Endometrial microvascular endothelial cells (primary cell): ENCODE data around the gene CD80. TPM values are rescaled to one million over a fixed set of nuclear protein-coding genes. Genes with fewer than 3 reads are reported as not detected.
"Not testable (repeated sequence)": the region's sequence is repeated elsewhere in the genome, so short reads cannot be mapped to it uniquely, and the experiment has no call there.

ENCODE experiments used
- in situ Hi-C: cut with HindIII; loops from 2 replicates; pipeline ENCODE4 v1.10.0; 2017; ENCODE audit warnings: low sequenced_read_pairs, low pct_unique_long_range_greater_than_20kb; ENCODE audit errors: inconsistent ontology term
- total RNA-seq: library from RNA; depleted of rRNA; stranded (reverse); fragments of >200 nt; gene quantifications from one replicate; pipeline ENCODE4 v1.2.3, GENCODE V29; 2015; ENCODE audit errors: inconsistent ontology term

CD80 gene
- total RNA-seq, 1 donor from 2014 or later: not detected

DNA sequence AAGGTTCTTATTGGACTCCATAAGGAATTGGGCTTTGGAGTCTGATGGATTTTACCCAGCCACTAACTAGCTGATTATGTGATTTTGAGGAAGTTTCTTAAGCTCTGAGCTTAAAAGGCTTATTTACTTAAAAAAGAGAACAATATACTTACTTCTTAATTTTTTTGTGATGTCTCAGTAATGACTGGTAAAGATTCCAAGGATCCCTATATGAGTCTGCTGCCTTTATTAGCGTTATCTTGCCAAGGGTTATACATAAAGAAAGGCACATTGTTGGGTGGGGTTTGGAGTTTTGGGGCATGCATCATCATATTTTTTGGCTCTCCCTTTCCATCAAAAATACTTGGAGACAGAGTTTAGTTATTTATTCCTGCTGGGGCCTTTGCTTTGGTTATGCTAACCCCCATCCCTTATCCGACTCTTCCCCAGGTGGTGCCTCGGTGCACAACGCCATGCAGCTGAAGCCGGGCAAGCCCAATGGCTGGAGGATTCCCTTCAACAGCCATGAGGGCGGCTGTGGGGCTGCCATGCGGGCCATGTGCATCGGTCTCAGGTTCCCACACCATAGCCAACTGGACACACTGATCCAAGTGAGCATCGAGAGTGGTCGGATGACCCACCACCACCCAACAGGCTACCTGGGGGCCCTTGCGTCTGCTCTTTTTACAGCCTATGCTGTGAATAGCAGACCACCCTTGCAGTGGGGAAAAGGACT is 26.6 kb upstream of the CD80 start:
- in situ Hi-C loops: no loop called here

- in situ Hi-C loops: no loop called here
Measured at GRCh38 chr3:119585208-119585607, 25.8 kb upstream of the CD80 start.

- in situ Hi-C loops: no loop called here
Measured at GRCh38 chr3:119582178-119582577, 22.8 kb upstream of the CD80 start.

- in situ Hi-C loops: no loop called here
Measured at GRCh38 chr3:119580067-119580760, 20.8 kb upstream of the CD80 start.

- in situ Hi-C loops: no loop called here
Measured at GRCh38 chr3:119579366-119580066, 20.1 kb upstream of the CD80 start, which contains the start of gene ADPRH. TSS of gene ADPRH (plus strand) at chr3:119579492. CDS start at chr3:119582170, 2,678 bp downstream.

GRCh38 chr3:119575507-119575906 is 16.1 kb upstream of the CD80 start:
- in situ Hi-C loops: no loop called here

DNA sequence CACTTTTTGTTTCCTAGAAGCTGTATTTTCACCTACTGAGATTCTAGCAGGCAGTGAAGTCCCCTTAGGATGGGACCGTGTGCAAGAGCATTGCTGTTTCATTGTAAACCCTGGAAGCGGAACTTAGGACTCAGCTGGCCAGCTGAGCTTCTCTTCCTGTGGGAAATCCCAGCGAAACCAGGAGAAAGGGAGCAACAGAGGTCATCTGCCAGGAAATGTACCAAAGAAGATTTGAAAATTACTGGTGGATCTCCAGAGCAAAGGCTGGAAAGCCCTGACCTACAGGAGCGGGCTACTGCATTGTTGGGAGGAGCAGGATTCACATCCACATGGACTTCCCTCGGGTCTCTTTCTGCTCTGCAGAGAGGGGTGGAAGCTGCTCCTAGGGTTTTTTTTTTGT is 12.3 kb upstream of the CD80 start:
- in situ Hi-C loops: no loop called here

DNA sequence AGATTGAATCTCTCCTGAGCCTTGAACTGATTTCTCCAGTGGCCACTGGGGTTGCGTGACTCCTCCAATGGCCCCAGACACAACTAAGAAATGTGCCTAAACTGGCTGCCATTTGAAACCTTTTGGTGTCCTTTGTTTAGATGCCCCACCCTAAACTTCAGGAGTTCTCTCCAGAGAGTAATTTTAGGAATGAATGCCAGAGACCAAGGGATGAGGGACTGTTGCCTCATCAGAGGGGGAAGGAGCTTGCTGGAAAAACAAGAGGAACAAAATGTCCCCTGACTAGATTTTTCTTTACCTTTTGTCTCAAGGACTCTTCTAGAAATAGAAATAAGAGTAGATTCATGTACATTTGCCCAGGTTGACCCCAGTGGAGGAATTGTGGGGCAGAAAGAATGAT is 11.8 kb upstream of the CD80 start:
- in situ Hi-C loops: no loop called here

GRCh38 chr3:119570229-119570628 is 10.8 kb upstream of the CD80 start:
- in situ Hi-C loops: no loop called here

DNA sequence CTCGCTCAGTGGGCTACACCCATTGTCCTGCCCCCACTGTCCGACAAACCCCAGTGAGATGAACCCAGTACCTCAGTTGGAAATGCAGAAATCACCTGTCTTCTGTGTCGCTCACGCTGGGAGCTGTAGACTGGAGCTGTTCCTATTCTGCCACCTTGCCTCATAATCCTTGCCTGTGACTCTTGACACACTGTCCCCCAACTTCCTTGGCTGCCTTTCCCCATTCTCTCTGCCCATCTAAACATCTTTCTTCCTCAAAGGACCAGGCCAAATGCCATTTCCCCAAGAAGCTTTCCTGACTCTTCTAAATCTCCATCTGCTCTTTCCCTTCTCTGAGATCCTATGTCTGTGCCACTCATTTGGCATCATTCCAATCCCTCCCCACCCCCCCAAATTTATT is 9.7 kb upstream of the CD80 start:
- in situ Hi-C loops: no loop called here

GRCh38 chr3:119563334-119563733 is 3.9 kb upstream of the CD80 start:
- in situ Hi-C loops: not testable (repeated sequence)

GRCh38 chr3:119562307-119562961 is 3.0 kb upstream of the CD80 start:
- in situ Hi-C loops: no loop called here

- in situ Hi-C loops: no loop called here
Measured at GRCh38 chr3:119560160-119560559, 746 bp upstream of the CD80 start.

GRCh38 chr3:119558626-119559317 is 642 bp downstream of the CD80 start:
- in situ Hi-C loops: no loop called here

- in situ Hi-C loops: no loop called here
Measured at GRCh38 chr3:119557877-119558269, 1.5 kb downstream of the CD80 start.

DNA sequence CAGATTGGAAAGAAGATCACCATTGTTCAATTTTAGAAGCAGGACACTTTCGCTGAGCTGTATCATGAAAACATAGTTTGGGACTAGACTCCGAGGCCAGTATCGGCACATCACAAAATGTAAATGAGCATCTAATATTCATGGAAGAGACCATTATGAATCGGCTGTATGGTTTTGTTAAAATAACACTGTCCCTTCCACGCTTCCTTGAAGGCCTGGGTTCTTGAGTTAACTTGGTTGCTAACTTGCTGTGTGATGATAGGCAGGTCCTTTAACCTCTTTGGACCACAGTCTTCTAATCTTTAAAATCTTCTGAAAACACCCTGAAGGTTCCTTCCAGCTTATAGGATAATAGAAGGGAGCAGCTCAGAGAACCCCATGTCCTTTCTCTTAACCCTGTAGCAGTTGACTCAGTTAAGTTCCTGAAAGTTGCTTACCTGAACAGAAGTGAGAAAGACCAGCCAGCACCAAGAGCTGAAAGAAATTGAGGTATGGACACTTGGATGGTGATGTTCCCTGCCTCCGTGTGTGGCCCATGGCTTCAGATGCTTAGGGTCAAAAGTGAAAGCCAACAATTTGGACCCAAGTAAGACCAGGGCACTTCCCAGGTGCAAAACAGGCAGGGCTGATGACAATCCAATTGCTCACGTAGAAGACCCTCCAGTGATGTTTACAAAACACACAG is 2.1 kb downstream of the CD80 start:
- in situ Hi-C loops: no loop called here

- in situ Hi-C loops: no loop called here
Measured at GRCh38 chr3:119555929-119556328, 3.5 kb downstream of the CD80 start.

DNA sequence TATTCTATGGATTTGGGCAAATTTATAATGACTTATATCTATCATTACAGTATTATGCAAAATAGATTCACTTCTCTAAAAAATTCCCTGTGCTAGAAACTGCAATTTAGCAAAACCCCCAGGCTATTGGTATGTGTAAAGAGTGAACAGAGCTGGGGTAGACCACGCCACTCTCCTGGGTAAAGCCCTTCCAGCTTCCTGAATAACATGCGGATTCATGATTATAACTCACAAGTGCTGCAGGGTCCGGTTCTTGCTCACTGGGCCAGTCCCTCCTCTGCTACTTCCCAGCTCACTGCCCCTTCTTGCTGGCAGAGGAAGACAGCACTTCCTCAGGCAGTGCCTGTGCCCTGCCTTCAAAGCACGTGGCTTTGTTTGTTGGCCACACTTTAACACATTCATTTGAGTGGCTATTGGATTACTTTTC is 4.1 kb downstream of the CD80 start:
- in situ Hi-C loops: no loop called here
